Heart left ventricle (tissue), 16 donors: ENCODE results near the gene BOD1L1. TPM values are rescaled to one million over a fixed set of nuclear protein-coding genes. Genes with fewer than 3 reads are reported as not detected.

Experiments
- ATAC-seq, 4 donors: fragments of 200-7000 bp; cut with Tn5 transposase; one replicate each; pipeline ENCODE4 v1.9.1; 2020 to 2022; ENCODE audit warnings: moderate library complexity in 4 of 4, mild to moderate bottlenecking in 3 of 4, moderate number of reproducible peaks in 1 of 4
- DNase-seq, 5 donors: peaks; one replicate each; pipeline ENCODE4 v3.0.0-alpha.2; 2020
- H3K27ac ChIP-seq, 12 donors: fragments of 200-600 bp; sonication (generic) in 4 of 12; one replicate each; pipeline versions ENCODE4 v1.5.0 to v1.8.0; 2016 to 2022; ENCODE audit warnings: mild to moderate bottlenecking in 2 of 12
- H3K27me3 ChIP-seq, 9 donors: fragments of 200-600 bp; sonication (generic) in 2 of 9; one replicate each; pipeline versions ENCODE4 v1.5.1 to v1.8.0; 2016 to 2022; ENCODE audit warnings: mild to moderate bottlenecking in 3 of 9
- H3K36me3 ChIP-seq, 9 donors: fragments of 200-600 bp; sonication (generic) in 2 of 9; one replicate each; pipeline versions ENCODE4 v1.5.0 to v1.8.0; 2018 to 2022; ENCODE audit warnings: mild to moderate bottlenecking in 2 of 9
- H3K4me1 ChIP-seq, 12 donors: fragments of 200-600 bp; sonication (generic) in 4 of 12; one replicate each; pipeline versions ENCODE4 v1.5.0 to v1.8.0; 2016 to 2022; ENCODE audit warnings: mild to moderate bottlenecking in 3 of 12
- H3K4me3 ChIP-seq, 12 donors: fragments of 200-600 bp; sonication (generic) in 4 of 12; one replicate each; pipeline versions ENCODE4 v1.5.0 to v1.8.0; 2017 to 2022; ENCODE audit warnings: mild to moderate bottlenecking in 9 of 12, moderate library complexity in 4 of 12
- H3K9me3 ChIP-seq, 12 donors: fragments of 200-600 bp; sonication (generic) in 4 of 12; one replicate each; pipeline versions ENCODE4 v1.5.0 to v1.8.0; 2016 to 2022; ENCODE audit warnings: mild to moderate bottlenecking in 1 of 12
- CTCF ChIP-seq, 12 donors: fragments of 200-600 bp; sonication (generic) in 4 of 12; IDR thresholded peaks; one replicate each; pipeline versions ENCODE4 v1.5.0 to v1.8.0; 2018 to 2022; ENCODE audit warnings: antibody characterized with exemption in 12 of 12, mild to moderate bottlenecking in 5 of 12
- POLR2A ChIP-seq, 2 donors: fragments of 450-650 bp; IDR thresholded peaks; one replicate each; pipeline ENCODE4 v1.6.1; 2017; ENCODE audit warnings: antibody characterized with exemption in 2 of 2, mild to moderate bottlenecking in 2 of 2, moderate library complexity in 2 of 2
- WGBS, 4 donors: extraction: QIAGEN DNeasy Blood & Tissue Kit in 2 of 4; methylation state at CpG; one replicate each; pipeline versions ENCODE4 v1.1.5 to v1.1.7; 2013 to 2018; 5-methylcytosine and 5-hydroxymethylcytosine counted together
- intact Hi-C, 10 donors: fragments of 100-400 bp; cut with DNase I; formaldehyde crosslinking; loops; one replicate each; pipeline versions ENCODE4 v1.11.1 to v1.14.2; 2022
- polyA plus RNA-seq, 2 donors: library from polyadenylated mRNA; stranded (reverse); fragments of 200-250 nt; gene quantifications; one replicate each; pipeline ENCODE4 v1.2.3, GENCODE V29; 2013
- total RNA-seq, 9 donors: library from RNA; depleted of rRNA in 2 of 9; stranded (reverse); fragments of >200 nt in 2 of 9; fragmentation: NEBNext Ultra II Directional in 3 of 9; extraction: Animal tissue kit (Norgen Biotek cat#: 25700) in 3 of 9; gene quantifications; one replicate each; pipeline versions ENCODE4 v1.1.0 to v1.2.4, GENCODE V29; 2016 to 2023
- donor health status: ischemic (EF 13 %, LVEDD 7.1; RV severe dilation, severe dysfunction).
- donor health status: healthy with polysubstance abuse.
- donor health status: DM: no; HTN: yes; CAD: no.
- donor health status: DM: no; HTN: no; CAD: no.
- donor health status: ischemic (EF 25% LVEDD 6.9; RV normal size, moderate dysfunction).
- donor health status: ischemic (EF 25% LVEDD 5.7; RV mildly dilated, moderate dysfunction).
- donor health status: healthy.
- donor health status: DM: yes; HTN: yes; CAD: no.
- donor health status: ischemic (EF 35%, LVEDD 5.7; RV mildly dilated, moderate dysfunction).
- donor health status: nonischemic (EF 11% LVEDD 7.7; RV severe dilation, severe dysfunction).
- donor health status: DM: yes; HTN: yes; CAD: no.
- donor health status: PGD.
- donor health status: ischemic (EF 29% LVEDD 5.4; RV normal size, mild dysfunction).
- donor health status: nonischemic (EF 23%, LVEDD 6.1; RV moderate dilation, normal function).

The BOD1L1 gene
- total and polyA plus RNA-seq, 11 donors, result 10.9 to 29.2 (median 18.7) TPM

GRCh38 chr4:13541720-13542576, 85.6 kb downstream of the BOD1L1 start:
- H3K27me3 ChIP-seq, result peaks cover 91 to 100% (median 100%) of the 10 kb centered on the region in 9 donors
- H3K9me3 ChIP-seq, result no peaks in the 10 kb centered on the region
- peak in 1 of 5 donors; percentile 29 for DNase-seq
- peak overlapping the region in 1 of 12 donors; percentile 93 for H3K27ac ChIP-seq
- H3K4me1 ChIP-seq, result peaks cover 0 to 59% (median 38%) of the 10 kb centered on the region in 12 donors
- TF ChIP-seq CTCF (IDR thresholded peaks at IDR 0.05) (peak in 11 of 12 donors; percentile 13 to 52 (median 33)), POLR2A (IDR thresholded peaks at IDR 0.05) (no peak)
- H3K4me3 ChIP-seq, result peak overlapping the region in 10 of 12 donors; percentile 0 to 30 (median 17)
- intact Hi-C loops, result loop anchor here in 3 of 10 donors (2.0 to 5.0 kb wide), 2 partner anchors 689 to 810 kb away; no protein-coding TSS in a partner anchor
- 1 to 8% (median 3%) methylated on average over 13 to 79 of the region's 79 CpGs for WGBS, 4 donors
- peak in 3 of 4 donors; percentile 8 to 35 (median 30) for ATAC-seq
- H3K36me3 ChIP-seq, result no peaks in the 10 kb centered on the region

GRCh38 chr4:13541176-13541604, 86.3 kb downstream of the BOD1L1 start:
- 23 to 34% (median 27%) methylated on average over 10 of the region's 10 CpGs for WGBS, 4 donors
- intact Hi-C loops, result loop anchor here in 1 of 10 donors (5.0 kb wide), 1 partner anchor 809 kb away; no protein-coding TSS in a partner anchor
- Histone ChIP-seq H3K36me3 (no peaks in the 10 kb centered on the region), H3K27me3 (peaks cover 91 to 100% (median 100%) of the 10 kb centered on the region in 9 donors), H3K4me3 (no peak overlapping the region), H3K9me3 (no peaks in the 10 kb centered on the region), H3K27ac (peak overlapping the region in 1 of 12 donors; percentile 93), H3K4me1 (peaks cover 0 to 54% (median 37%) of the 10 kb centered on the region in 12 donors)
- TF ChIP-seq POLR2A (IDR thresholded peaks at IDR 0.05) (no peak), CTCF (IDR thresholded peaks at IDR 0.05) (no peak)
- DNase-seq (no peak), ATAC-seq (no peak)

- no peak for ATAC-seq
Observed at GRCh38 chr4:13540446-13541175, 86.9 kb downstream of the BOD1L1 start.

More at GRCh38 chr4:13540446-13541175, 86.9 kb downstream of the BOD1L1 start:
- no peaks in the 10 kb centered on the region for H3K36me3 ChIP-seq
- DNase-seq, result no peak
- intact Hi-C loops, result loop anchor here in 1 of 10 donors (5.0 kb wide), 1 partner anchor 808 kb away; no protein-coding TSS in a partner anchor
- peak overlapping the region in 1 of 12 donors; percentile 18 for H3K27ac ChIP-seq
- peaks cover 90 to 100% (median 100%) of the 10 kb centered on the region in 9 donors for H3K27me3 ChIP-seq
- no peak for TF ChIP-seq POLR2A (IDR thresholded peaks at IDR 0.05)
- TF ChIP-seq CTCF (IDR thresholded peaks at IDR 0.05), result no peak
- H3K9me3 ChIP-seq, result no peaks in the 10 kb centered on the region
- peaks cover 0 to 60% (median 37%) of the 10 kb centered on the region in 12 donors for H3K4me1 ChIP-seq
- 10 to 13% (median 11%) methylated on average over 23 of the region's 23 CpGs for WGBS, 4 donors
- no peak overlapping the region for H3K4me3 ChIP-seq
